ENCODE data around the gene DGCR6. TPM values are rescaled to one million over a fixed set of nuclear protein-coding genes. Genes with fewer than 3 reads are reported as not detected.
A peak's percentile ranks its signal among the peaks of the same experiment; 100 is the strongest.
"Not testable (repeated sequence)": the region's sequence is repeated elsewhere in the genome, so short reads cannot be mapped to it uniquely, and the experiment has no call there.

Gene DGCR6
- 24.4 TPM for total RNA-seq

DNA sequence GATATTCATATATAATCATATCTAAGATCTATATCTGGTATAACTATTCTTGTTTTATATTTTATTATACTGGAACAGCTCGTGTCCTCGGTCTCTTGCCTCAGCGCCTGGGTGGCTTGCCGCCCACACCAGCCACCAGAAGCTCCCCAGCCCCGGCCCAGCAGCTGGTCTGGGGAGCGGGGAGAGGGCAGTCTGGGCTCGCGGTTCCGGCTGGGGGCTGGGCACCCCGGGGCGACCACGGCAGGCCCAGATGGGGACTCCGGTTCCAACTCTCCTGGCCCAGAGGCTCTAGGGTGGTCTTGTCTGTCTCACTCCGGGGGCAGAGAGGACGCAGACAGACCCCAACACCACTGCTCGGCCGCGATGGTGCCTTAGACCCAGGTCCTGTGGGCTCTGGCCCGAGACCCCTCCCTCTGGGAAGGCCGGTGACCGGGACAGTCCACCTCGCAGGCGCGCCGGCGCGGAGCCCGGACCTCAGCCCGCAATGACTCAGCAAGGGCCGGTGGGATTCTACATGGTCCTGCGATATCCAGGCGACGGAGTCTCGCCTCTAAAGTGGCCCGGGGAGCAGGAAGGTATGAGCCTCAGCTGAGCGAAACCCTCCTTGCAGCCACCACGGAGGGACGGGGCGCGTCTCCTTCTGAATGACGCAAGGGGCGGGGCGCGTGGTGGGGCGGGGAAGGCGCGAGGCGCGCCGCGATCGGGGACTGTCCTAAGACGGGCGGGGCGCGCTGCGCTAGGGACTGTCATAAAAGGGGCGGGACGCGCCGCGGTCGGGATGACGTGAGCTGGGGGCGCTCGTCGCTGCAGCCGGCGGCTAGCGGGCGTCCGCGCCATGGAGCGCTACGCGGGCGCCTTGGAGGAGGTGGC is at the start of gene DGCR6:
DGCR6 (plus strand) TSS at position 781 of the 870 bp plus-strand sequence; CDS start at position 836, 55 bp downstream.
- DNase-seq, result no peak

- DNase-seq, result not testable (repeated sequence)
These were observed 46.8 kb upstream of the DGCR6 start for GRCh38 chr22:18859314-18859713.

GRCh38 chr22:18881260-18881659 is 24.9 kb upstream of the DGCR6 start:
- not testable (repeated sequence) for DNase-seq

- DNase-seq, result not testable (repeated sequence)
These were observed 21.7 kb upstream of the DGCR6 start for GRCh38 chr22:18884465-18884864.

DNA sequence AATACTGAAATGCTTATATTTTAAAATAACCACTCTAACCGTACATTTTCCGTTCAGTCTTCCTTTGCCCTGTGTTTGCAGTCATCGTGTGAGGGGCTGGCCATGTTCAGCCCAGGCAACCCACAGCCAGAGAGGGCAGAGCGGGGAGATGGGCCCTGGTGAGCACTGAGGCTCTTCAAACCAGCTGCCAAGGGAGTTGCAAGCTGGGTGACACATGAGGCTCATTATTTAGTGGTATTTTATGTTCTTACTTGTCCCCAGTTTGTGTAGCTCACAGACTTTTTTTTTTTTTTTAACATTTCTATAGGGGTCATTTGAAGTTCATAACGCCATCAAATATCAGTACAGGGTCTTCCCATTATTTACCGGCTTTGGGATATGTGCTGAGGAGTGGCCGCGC is 18.0 kb upstream of the DGCR6 start:
- DNase-seq, result no peak

DNA sequence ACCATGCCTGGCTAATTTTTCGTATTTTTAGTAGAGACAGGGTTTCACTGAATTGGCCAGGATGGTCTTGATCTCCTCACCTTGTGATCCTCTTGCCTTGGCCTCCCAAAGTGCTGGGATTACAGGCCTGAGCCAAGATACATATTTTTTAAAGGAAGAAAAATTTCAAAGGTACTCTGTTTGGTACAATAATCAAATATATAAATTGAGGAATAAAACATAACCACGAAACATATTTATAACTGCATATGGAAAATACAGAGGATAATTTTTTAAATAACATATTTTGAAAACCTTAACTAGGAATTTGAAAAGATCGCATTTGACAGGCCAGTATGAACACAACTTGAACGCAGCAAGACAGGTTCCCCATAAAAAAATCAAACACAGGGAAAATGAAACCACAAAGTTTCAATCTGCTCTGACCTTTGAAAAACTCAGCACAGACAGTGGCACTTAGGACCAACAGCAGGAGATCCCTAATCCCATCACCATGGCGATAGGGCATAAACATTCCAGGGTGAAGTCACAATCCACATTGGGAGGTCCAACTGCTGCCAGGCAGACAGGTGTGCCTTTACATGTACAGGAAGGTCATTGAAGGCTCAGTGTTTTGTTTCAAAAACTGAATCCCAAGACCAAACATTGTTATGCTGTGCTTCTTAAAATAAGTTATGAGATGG is 15.5 kb upstream of the DGCR6 start:
- not testable (repeated sequence) for DNase-seq

DNA sequence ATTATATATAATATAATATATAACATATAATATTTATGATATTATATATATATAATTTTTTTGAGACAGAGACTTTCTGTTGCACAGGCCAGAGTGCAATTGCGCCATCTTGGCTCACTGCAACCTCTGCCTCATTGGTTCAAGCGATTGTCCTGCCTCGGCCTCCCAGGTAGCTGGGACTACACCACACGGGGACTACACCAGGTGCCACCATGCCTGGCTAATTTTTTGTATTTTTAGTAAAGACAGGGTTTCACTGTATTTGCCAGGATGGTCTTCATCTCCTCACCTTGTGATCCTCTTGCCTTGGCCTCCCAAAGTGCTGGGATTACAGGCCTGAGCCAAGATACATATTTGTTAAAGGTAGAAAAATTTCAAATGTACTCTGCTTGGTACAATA is 12.3 kb upstream of the DGCR6 start:
- not testable (repeated sequence) for DNase-seq

DNA sequence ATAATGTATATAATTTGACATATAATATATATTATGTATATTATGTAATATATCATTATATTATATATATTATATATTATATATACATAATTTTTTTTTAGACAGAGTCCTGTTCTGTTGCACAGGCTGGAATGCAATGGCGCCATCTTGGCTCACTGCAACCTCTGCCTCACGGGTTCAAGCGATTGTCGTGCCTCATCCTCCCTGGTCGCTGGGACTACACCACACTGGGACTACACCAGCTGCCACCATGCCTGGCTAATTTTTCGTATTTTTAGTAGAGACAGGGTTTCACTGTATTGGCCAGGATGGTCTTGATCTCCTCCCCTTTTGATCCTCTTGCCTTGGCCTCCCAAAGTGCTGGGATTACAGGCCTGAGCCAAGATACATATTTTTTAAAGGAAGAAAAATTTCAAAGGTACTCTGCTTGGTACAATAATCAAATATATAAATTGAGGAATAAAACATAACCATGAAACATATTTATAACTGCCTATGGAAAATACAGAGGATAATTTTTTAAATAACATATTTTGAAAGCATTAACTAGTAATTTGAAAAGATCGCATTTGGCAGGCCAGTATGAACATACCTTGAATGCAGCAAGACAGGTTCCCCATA is 10.0 kb upstream of the DGCR6 start:
- not testable (repeated sequence) for DNase-seq

DNA sequence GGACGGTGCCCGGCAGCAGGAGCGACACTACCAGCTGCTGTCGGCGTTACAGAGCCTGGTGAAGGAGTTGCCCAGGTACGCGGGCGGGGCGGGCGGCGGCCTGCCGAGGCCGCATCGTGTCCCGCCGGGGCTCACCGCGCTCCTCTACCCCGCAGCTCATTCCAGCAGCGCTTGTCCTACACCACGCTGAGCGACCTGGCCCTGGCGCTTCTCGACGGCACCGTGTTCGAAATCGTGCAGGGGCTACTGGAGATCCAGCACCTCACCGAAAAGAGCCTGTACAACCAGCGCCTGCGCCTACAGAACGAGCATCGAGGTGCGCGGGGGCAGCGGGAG is 258 bp downstream of the DGCR6 start:
- not testable (repeated sequence) for DNase-seq

- no peak for DNase-seq
These were observed 776 bp downstream of the DGCR6 start for GRCh38 chr22:18906896-18907295.

DNA sequence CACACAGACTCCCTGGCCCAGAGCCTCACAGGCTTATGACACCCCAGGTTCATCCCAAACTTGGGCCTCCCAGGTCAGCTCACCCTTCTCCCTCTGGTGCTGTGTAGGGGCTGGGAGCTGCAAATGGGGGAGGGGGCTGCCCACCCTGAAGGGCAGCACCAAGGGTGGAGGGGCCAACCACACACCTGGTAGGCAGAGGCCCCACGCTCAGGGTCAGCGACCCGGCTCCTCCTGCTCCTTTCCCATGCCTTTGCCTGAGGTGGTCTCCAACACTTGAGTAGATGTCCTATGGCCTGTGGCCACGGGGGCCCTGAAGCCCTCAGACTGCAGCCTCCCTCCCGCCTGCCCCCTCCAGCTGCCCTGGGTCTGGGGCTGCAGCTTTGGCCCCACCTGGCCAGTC is 3.4 kb downstream of the DGCR6 start:
- no peak for DNase-seq

GRCh38 chr22:18911535-18911934 is 5.4 kb downstream of the DGCR6 start:
- DNase-seq, result not testable (repeated sequence)

DNA sequence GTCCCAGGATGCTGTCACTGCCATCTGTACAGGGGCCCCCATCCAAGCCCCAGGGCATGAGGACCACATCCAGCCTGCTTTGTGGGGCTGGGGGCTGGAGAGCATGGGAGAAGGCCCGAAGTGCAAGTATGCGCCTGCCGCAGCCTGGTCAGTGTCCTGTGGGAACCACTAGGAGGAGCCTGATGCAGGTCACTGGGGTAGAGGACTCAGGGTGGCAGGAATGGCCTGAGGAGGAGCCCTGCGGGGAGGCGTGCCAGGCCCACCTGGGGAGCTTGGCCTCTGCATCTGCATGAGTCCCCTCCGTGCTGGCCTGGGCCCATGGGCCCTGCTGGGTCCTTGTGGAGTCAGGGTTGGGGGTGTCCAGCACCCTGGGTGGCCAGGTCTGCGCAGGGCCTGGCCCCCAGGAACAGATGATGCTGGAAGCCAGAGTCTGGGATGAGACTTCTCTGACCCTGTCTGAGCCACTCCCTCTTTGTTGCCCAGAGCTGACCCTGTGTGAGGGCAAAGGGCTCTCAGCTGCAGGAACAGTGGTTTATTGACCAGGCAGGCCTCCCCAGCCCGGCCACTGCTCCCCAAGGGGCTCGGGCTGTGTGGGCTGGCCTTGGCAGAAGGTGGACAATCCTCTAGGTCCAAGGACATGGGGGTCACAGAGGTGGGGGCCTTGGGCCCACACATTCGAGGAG is 6.3 kb downstream of the DGCR6 start:
- DNase-seq, result not testable (repeated sequence)

DNA sequence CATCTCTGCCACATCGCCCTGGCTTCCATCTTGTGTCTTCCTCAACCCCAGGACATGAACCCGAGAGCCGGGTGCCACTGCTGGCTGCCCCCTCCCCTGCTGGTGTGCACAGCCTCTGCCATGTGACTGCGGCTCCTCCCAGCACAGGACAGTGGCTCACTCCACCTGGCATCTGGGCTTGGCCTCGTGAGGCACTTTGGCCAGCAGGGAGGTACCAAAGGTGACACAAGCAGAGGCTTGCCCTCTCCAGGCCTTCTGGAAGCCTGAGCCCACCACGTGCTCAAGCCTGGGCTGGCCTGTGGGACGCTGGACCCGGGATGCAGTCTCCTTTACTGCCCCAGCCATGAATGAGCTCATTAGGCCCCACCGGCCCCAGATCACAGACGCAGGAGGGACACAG is 8.4 kb downstream of the DGCR6 start:
- DNase-seq, result not testable (repeated sequence)

DNA sequence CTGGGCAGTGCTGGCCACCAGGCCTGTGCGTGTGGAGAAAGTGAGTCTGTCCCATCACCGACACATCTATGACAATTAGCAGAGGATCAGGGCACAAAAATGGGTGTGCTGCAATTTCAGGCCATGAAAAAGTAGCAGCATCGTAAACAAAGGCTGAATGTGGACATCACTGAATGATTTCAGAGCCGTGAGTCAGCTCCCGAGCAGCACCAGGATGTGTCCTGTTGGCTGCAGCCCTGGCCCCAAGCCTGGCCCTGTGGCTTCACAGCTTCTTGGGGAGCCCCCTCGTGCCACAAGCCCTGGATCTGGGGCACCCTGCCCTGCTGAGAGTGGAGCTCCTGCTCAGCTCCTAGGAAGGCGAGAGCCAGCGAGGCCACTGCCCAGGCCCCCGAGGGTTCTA is 9.4 kb downstream of the DGCR6 start:
- not testable (repeated sequence) for DNase-seq

DNA sequence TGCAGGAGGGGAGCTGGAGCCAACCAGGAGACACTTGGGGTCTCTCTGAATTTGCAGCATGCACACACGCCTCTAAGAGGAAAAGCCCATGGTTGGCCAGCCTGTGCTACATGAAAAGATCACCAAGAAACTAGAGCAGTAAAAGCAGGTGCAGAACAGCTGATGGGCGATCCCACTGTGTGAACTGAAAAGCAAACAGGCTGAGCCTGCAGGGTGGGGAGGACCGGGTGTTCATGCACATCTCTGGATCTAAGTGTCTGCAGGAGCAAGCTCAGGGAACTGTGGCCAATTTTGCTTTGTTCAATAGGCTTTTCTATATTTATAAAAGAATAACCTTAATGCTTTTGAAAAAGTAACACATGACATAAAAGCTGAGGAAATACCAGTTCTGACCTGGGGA is 11.7 kb downstream of the DGCR6 start:
- peak; percentile 15 for DNase-seq

DNA sequence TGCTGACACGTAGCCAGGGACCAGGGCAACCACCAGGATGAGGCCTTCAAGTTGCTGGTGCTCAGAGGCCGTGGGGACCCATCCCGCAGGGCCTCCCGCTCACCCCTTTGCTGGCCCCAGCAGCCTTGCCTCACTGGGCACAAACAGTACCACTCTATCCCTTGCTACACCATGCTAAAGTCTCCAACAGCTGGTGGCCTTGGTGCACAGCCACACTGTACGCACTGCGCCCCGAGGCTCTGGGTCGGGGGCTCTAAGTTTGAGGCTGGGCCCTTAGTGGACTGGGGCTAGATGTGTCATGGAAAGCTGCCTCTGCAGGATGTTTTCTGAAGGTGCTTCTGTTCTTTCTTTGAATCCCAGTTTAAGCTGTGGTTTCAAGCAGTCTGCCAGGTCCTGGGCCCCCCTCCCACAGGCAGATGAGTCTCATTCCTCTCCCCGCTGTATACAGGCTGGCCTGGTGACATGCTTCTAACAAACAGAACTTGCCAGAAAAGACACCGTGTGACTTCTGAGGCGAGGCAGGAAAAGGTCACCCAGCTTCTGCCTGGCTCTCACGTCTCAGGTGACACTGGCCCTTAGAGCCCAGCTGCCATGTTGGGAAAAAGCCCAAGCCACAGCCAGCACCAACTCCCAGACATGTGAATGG is 14.3 kb downstream of the DGCR6 start:
- not testable (repeated sequence) for DNase-seq

DNA sequence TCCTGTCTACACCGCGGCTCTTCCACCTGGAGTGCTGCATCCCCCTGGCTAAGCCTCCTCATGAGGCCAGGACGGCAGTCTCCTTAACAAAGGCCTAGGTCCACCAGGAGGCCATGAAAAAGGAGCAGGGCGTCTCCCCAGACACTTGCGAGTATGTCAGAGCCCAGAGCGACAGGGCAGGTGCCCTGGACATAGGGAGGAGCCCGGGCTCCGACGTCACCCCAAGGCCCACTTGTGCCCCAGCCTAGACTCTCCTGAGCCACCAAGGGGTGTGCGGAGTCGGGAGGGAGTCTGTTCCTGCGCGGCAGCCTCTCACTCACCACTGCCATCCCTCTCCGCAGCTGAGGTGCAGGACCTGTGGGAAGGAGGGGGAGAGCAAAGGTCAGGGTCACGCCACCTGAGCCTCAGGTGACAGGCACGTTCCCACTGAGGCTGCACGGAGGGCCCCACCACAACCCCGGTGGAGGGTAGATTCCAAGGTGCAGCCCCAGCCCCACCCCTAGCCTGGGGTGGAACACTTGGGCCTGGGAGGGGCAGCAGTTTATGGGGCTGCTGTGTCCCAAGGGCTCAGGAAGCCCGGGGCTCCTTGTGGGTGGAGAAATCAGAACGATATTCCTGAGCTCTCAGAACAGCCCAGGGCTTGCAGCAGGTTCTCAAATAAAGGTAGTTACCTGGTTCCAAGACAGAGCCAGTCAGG is 19.4 kb downstream of the DGCR6 start:
- DNase-seq, result no peak

DNA sequence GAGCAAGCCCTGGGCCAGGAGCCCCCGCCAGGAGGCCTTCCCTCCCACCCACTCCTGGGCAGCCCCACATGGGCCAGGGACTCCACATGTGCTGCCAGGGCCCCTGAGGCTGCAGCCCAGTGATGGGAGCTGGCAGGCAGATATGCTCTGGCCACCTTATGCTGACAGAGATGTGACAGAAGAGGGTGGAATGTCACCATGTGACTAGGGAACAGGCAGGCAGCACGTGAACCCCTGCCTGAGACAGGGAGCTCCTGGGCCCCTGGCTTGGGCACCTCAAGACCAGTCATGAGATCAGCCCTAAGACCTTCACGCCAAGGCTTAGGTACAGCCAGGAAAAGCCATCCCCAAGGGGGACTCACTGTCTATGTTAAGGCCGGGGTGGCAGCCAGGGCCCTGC is 20.9 kb downstream of the DGCR6 start:
- no peak for DNase-seq

GRCh38 chr22:18927573-18927972 is 21.5 kb downstream of the DGCR6 start:
- DNase-seq, result no peak

DNA sequence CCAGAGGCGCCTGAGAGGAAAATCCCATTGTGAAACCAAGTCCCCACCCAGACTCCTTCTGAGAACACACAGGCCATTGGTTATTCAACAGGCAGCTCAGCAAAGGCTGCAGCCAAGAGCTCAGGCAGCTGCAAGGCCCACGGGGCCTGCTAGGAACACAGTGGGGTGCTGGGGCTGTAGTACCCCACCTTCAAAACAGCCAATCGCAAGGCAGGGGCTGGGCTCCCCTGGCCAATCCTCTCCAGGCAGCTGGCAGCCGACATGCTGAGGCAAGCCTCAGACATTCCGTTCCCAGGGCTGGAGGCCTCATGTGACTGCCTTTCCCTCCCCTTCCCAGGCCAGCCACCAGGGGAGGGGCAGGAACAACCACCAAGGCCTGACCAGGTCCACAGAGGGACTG is 23.3 kb downstream of the DGCR6 start:
- DNase-seq, result no peak
